HG02943 (cell line): ENCODE measurements around the gene ZNF518B.
"Not testable (repeated sequence)": the region's sequence is repeated elsewhere in the genome, so short reads cannot be mapped to it uniquely, and the experiment has no call there.

Experiments
- ATAC-seq: cut with Tn5 transposase; IDR thresholded peaks from one replicate; pipeline ENCODE4 v1.9.1; 2021; ENCODE audit warnings: mild to moderate bottlenecking, low read depth, moderate library complexity; ENCODE audit not compliant: unreplicated experiment

ZNF518B gene

GRCh38 chr4:10456595-10457254, 501 bp downstream of the ZNF518B start:
- ATAC-seq, result peak; percentile 70

GRCh38 chr4:10456260-10456594, 999 bp downstream of the ZNF518B start:
- no peak for ATAC-seq

GRCh38 chr4:10455133-10455532, 2.1 kb downstream of the ZNF518B start:
- ATAC-seq, result no peak

- no peak for ATAC-seq
Measured at GRCh38 chr4:10454726-10455125, 2.5 kb downstream of the ZNF518B start.

GRCh38 chr4:10454121-10454520, 3.1 kb downstream of the ZNF518B start:
- no peak for ATAC-seq

GRCh38 chr4:10448991-10449390, 8.2 kb downstream of the ZNF518B start:
- ATAC-seq, result no peak

GRCh38 chr4:10442976-10443375, 14.2 kb downstream of the ZNF518B start:
- ATAC-seq, result no peak

- no peak for ATAC-seq
Measured at GRCh38 chr4:10441512-10441911, 15.7 kb downstream of the ZNF518B start.

GRCh38 chr4:10438924-10439323, 18.3 kb downstream of the ZNF518B start:
- no peak for ATAC-seq

GRCh38 chr4:10437735-10438134, 19.5 kb downstream of the ZNF518B start:
- no peak for ATAC-seq

GRCh38 chr4:10427680-10428079, 29.5 kb downstream of the ZNF518B start:
- ATAC-seq, result not testable (repeated sequence)

GRCh38 chr4:10421344-10422055, 35.7 kb downstream of the ZNF518B start:
- no peak for ATAC-seq

GRCh38 chr4:10417740-10418139, 39.5 kb downstream of the ZNF518B start:
- ATAC-seq, result no peak

GRCh38 chr4:10416441-10416840, 40.8 kb downstream of the ZNF518B start:
- ATAC-seq, result no peak

- peak; percentile 94 for ATAC-seq
Measured at GRCh38 chr4:10413177-10413576, 44.0 kb downstream of the ZNF518B start.

GRCh38 chr4:10405672-10406071, 51.6 kb downstream of the ZNF518B start:
- no peak for ATAC-seq

- no peak for ATAC-seq
Measured at GRCh38 chr4:10403633-10404445, 53.4 kb downstream of the ZNF518B start.

GRCh38 chr4:10395971-10396580, 61.1 kb downstream of the ZNF518B start:
- ATAC-seq, result no peak
